HepG2 (cell line): ENCODE results near the gene SETD7. TPM values are rescaled to one million over a fixed set of nuclear protein-coding genes. Genes with fewer than 3 reads are reported as not detected.
A peak's percentile ranks its signal among the peaks of the same experiment; 100 is the strongest.

Experiments
- ATAC-seq: fragments of 200-7000 bp; cut with Tn5 transposase; 3 replicates; pipeline ENCODE4 v1.9.1; 2020; ENCODE audit warnings: mild to moderate bottlenecking, moderate library complexity
- BruUV-seq: library from RNA; stranded (reverse); fragments of 400-500 nt; replicated peaks from 2 replicates; lab custom pipeline; 2021; lab: Mats Ljungman, UMichigan
- CTCF ChIA-PET: fragments of 300-600 bp; formaldehyde crosslinking; extraction: SDS; loops from one replicate; lab custom pipeline; 2021; ENCODE audit warnings: low total read pairs, inconsistent platforms, low intra/inter-chr PET ratio; lab: Yijun Ruan, JAX
- POLR2A ChIA-PET: fragments of 350-600 bp; sonication (Branson Sonifier 250); formaldehyde crosslinking; loops from one replicate; lab custom pipeline; 2020; ENCODE audit warnings: antibody characterized with exemption, inconsistent platforms; lab: Yijun Ruan, JAX
- DNase-seq: peaks from one replicate; pipeline ENCODE4 v3.0.0-alpha.2; 2015; ENCODE audit warnings: low spot score
- FAIRE-seq: peaks from 3 replicates; lab custom pipeline; 2011; peaks lifted over from hg19 to GRCh38; lab: Jason Lieb, UNC
- H2AFZ ChIP-seq: one replicate; pipeline ENCODE4 v1.6.1; 2011; ENCODE audit warnings: low read length, inconsistent platforms
- H3K27ac ChIP-seq: fragments of 300-600 bp; 3 replicates; pipeline ENCODE4 v1.8.0; 2011; ENCODE audit warnings: mixed run types, mild to moderate bottlenecking, mixed read lengths, low read length, inconsistent platforms; ENCODE audit not compliant: insufficient read depth; ENCODE audit errors: extremely low read length
- H3K27me3 ChIP-seq, 2 experiments: fragments of 200-600 bp in 1 of 2; 2 replicates in 1 of 2; 3 replicates in 1 of 2; pipeline versions ENCODE4 v1.6.0 to v1.8.0; 2011; ENCODE audit warnings: low read length in 2 of 2, mild to moderate bottlenecking in 2 of 2, moderate library complexity in 2 of 2, inconsistent platforms in 1 of 2; ENCODE audit not compliant: insufficient read depth in 2 of 2, control insufficient read depth in 1 of 2
- H3K36me3 ChIP-seq, 2 experiments: fragments of 200-600 bp in 1 of 2; replicated peaks in 1 of 2; 2 replicates in 1 of 2; 3 replicates in 1 of 2; pipeline versions ENCODE4 v1.5.1 to v1.8.0; 2011; ENCODE audit warnings: low read length in 2 of 2, inconsistent platforms in 1 of 2; ENCODE audit not compliant: insufficient read depth in 2 of 2, control insufficient read depth in 1 of 2
- H3K4me1 ChIP-seq: 2 replicates; pipeline ENCODE4 v1.5.1; 2012; ENCODE audit warnings: low read length, inconsistent platforms; ENCODE audit not compliant: insufficient read depth
- H3K4me2 ChIP-seq: 2 replicates; pipeline ENCODE4 v1.6.0; 2011; ENCODE audit warnings: low read depth, low read length, inconsistent platforms
- H3K4me3 ChIP-seq, 3 experiments: fragments of 200-600 bp in 1 of 3; sonication (generic), shearing (Covaris generic) in 1 of 3; replicated peaks in 1 of 3; 2 replicates each; pipeline ENCODE4 v1.5.1; 2011 to 2016; ENCODE audit warnings: low read length in 3 of 3, inconsistent platforms in 2 of 3, low read depth in 2 of 3, mild to moderate bottlenecking in 2 of 3, control low read depth in 1 of 3, mixed read lengths in 1 of 3; ENCODE audit not compliant: insufficient read depth in 1 of 3
- H3K79me2 ChIP-seq: one replicate; pipeline ENCODE4 v1.6.1; 2011; ENCODE audit warnings: low read length, inconsistent platforms; ENCODE audit not compliant: insufficient read depth
- H3K9ac ChIP-seq: 2 replicates; pipeline ENCODE4 v1.6.0; 2011; ENCODE audit warnings: mild to moderate bottlenecking, low read depth, low read length, inconsistent platforms; ENCODE audit not compliant: insufficient read depth
- H3K9me3 ChIP-seq: 2 replicates; pipeline ENCODE4 v1.5.1; 2012; ENCODE audit warnings: mild to moderate bottlenecking, low read length
- H4K20me1 ChIP-seq: 2 replicates; pipeline ENCODE4 v1.6.0; 2011; ENCODE audit warnings: inconsistent platforms, mild to moderate bottlenecking, low read length, moderate library complexity; ENCODE audit not compliant: insufficient read depth
- BHLHE40 ChIP-seq: IDR thresholded peaks from 2 replicates; pipeline ENCODE4 v1.6.1; 2011; ENCODE audit warnings: low read length, improper control_type of control experiment
- CTCF ChIP-seq: sonication (generic); formaldehyde crosslinking; IDR thresholded peaks from 2 replicates; pipeline ENCODE4 v1.5.0; 2020; ENCODE audit warnings: mild to moderate bottlenecking, missing genetic modification reagents, moderate library complexity
- U2AF1 ChIP-seq: fragments of 200-400 bp; formaldehyde crosslinking; optimal IDR thresholded peaks from 2 replicates; pipeline ENCODE3; 2017; ENCODE audit warnings: mild to moderate bottlenecking, low read depth, low read length
- ZNF512 ChIP-seq: sonication (generic); formaldehyde crosslinking; IDR thresholded peaks from 2 replicates; pipeline ENCODE4 v1.4.0; 2020; ENCODE audit warnings: mild to moderate bottlenecking, missing genetic modification reagents
- ZNF570 ChIP-seq: sonication (generic); formaldehyde crosslinking; IDR thresholded peaks from 2 replicates; pipeline ENCODE4 v1.4.0; 2020; ENCODE audit warnings: mild to moderate bottlenecking, missing genetic modification reagents, borderline replicate concordance
- ZNF703 ChIP-seq: sonication (generic); formaldehyde crosslinking; IDR thresholded peaks from 2 replicates; pipeline ENCODE4 v1.5.1; 2020; ENCODE audit warnings: missing genetic modification reagents, mild to moderate bottlenecking, moderate library complexity, borderline replicate concordance
- WGBS: methylation state at CpG from one replicate; pipeline ENCODE4 v1.1.6; 2017; ENCODE audit warnings: low lambda C conversion rate; 5-methylcytosine and 5-hydroxymethylcytosine counted together
- in situ Hi-C: cut with HindIII; loops from 2 replicates; pipeline ENCODE4 v1.10.0; 2017; ENCODE audit warnings: low pct_unique_long_range_greater_than_20kb; ENCODE audit not compliant: extremely low pct_ligation_motif_present
- intact Hi-C: fragments of 100-400 bp; cut with micrococcal nuclease; formaldehyde crosslinking; loops from one replicate; pipeline ENCODE4 v1.10.0; 2022; ENCODE audit not compliant: unreplicated experiment
- polyA plus RNA-seq, 8 experiments: library from polyadenylated mRNA; depleted of rRNA in 3 of 8; stranded (reverse) in 7 of 8; unstranded in 1 of 8; fragments of >200 nt; fragmentation: Illumina TruSeq in 4 of 8; extraction: Trizol in 4 of 8; gene quantifications; 2 replicates each; pipeline versions ENCODE4 v1.2.1 to v1.2.3, GENCODE V29; 2011 to 2016; ENCODE audit warnings: low read depth in 4 of 8, missing spikeins in 1 of 8, mixed read lengths in 1 of 8; ENCODE audit not compliant: insufficient read depth in 1 of 8
- total RNA-seq, 5 experiments: library from RNA; depleted of rRNA; stranded (reverse); fragments of >200 nt; fragmentation: Illumina TruSeq; extraction: Trizol; gene quantifications; 2 replicates each; pipeline ENCODE4 v1.2.3, GENCODE V29; 2016; ENCODE audit warnings: low read depth in 1 of 5

The SETD7 gene
- total and polyA plus RNA-seq, 2 of the 13 experiments (the other 11 are each of a cell fraction or from before 2014, with no cell fraction given) = 0.08 to 0.22 TPM

- ATAC-seq = peak; percentile 31; the same call in 1 of the 3 replicates
- ChIA-PET CTCF (no interaction called here), POLR2A (no interaction called here)
- Histone ChIP-seq H3K4me2 (no peak overlapping the region), H3K9me3 (no peaks in the 10 kb centered on the region), H4K20me1 (no peaks in the 10 kb centered on the region), H3K9ac (no peak overlapping the region), H2AFZ (no peak overlapping the region), H3K36me3 (no peaks in the 10 kb centered on the region), H3K4me3 (no peak overlapping the region), H3K27ac (no peak overlapping the region), H3K79me2 (no peaks in the 10 kb centered on the region), H3K4me1 (no peaks in the 10 kb centered on the region), H3K27me3 (no peaks in the 10 kb centered on the region)
- in situ Hi-C loops (no loop called here), intact Hi-C loops (no loop called here)
- 40% methylated on average over 2 of the region's 2 CpGs for WGBS
- no TSS peak for BruUV-seq
- FAIRE-seq = no peak
- TF ChIP-seq U2AF1 (no peak), BHLHE40 (peak; percentile 34; the same call in 1 of the 2 replicates), CTCF (CRISPR knock-in tag) (no peak), ZNF512 (no peak), ZNF570 (CRISPR knock-in tag) (no peak), ZNF703 (CRISPR knock-in tag) (no peak)
- DNase-seq = no peak
These were observed 28.0 kb upstream of the SETD7 start for GRCh38 chr4:139584013-139584412.
